Erythroblast (primary cell): ENCODE measurements around the gene CCDC201.

ENCODE experiments used
- DNase-seq, 2 experiments: peaks; one replicate each; lab custom pipeline; 2025; lab: John Stamatoyannopoulos, UW
- GATA1 ChIP-seq: IDR thresholded peaks from 2 replicates; pipeline ENCODE4 v1.6.1; 2011; ENCODE audit warnings: low read depth, mild to moderate bottlenecking, control low read depth, low read length, moderate library complexity
- POLR2A ChIP-seq: IDR thresholded peaks from 2 replicates; pipeline ENCODE4 v1.6.1; 2011; ENCODE audit warnings: mild to moderate bottlenecking, low read length

CCDC201 gene

DNA sequence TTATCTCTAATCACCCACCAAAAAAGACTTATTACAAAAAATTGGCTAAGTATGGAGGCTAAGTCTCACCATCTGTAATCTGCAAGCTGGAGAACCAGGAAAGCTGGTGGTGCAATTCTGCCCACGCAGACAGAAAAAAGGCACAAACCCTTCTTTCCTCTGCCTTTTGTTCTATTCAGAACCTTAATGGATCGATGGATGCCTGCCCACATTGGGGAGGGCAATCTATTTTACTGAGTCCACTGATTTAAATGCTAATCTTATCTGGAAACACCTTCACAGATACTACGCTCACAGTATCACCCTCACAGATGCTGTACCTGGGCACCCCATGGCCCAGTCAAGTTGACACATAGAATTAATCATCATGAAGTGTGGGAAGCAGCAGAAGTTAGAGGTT is 38.0 kb upstream of the CCDC201 start:
- no peak for DNase-seq
- TF ChIP-seq POLR2A (no peak), GATA1 (no peak)

DNA sequence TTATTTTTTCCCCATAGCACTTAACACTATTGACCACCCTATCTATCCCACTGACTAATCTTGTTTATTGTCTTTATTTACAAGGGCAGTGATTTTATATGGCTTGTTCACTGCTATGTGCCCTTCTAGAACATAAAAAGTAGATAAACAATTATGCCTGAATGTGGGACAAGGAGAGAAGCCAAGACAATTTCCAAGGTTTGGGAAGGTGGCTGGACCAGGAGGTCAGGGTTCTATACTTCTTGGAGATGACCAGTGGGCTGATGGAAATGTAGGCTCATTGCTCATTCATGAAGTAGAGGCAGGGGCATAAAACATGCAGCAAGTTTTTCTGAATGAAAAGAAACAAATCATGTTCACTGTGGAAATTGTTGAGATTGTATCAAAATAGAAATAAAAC is 36.7 kb upstream of the CCDC201 start:
- DNase-seq = no peak
- TF ChIP-seq GATA1 (no peak), POLR2A (no peak)

DNA sequence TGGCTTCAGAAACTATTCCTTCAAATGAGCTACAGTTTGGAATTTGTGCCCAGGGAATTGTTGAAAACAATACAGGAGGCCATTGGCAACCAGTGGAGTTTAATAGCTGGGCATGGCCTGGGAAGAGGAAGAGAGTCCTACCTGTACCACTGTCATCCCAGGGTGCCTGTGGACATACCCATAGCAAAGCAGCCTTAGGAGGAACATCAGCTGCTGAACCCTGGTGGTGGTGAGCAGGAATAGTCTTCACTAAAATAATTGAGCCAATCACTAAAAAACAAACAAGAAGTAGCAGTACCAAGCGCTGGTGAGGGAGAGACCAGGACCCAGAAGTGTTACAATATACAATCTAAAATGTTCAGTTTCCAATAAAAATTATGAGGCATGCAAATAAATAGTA is 29.9 kb upstream of the CCDC201 start:
- no peak for DNase-seq
- TF ChIP-seq GATA1 (no peak), POLR2A (no peak)

DNA sequence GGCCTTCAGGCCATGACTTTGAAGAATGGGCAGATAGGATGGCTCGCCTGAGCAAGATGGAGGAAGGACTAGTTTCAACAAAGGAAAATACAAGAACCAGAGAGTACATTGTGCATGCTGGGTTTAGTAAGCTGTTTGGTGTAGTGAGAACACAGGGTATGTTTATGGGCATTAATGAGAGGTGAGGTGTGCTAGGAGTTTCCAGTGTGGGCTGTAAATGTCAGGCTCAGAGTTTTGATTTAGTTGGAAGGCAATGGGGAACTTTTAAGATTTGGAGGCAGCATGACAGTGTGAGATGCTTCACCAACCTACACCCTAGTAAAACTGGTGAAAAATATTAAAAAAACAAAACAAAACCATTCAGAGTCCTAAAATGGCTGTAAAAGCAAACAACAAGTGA is 28.7 kb upstream of the CCDC201 start:
- no peak for TF ChIP-seq GATA1
- no peak for TF ChIP-seq POLR2A
- no peak for DNase-seq

DNA sequence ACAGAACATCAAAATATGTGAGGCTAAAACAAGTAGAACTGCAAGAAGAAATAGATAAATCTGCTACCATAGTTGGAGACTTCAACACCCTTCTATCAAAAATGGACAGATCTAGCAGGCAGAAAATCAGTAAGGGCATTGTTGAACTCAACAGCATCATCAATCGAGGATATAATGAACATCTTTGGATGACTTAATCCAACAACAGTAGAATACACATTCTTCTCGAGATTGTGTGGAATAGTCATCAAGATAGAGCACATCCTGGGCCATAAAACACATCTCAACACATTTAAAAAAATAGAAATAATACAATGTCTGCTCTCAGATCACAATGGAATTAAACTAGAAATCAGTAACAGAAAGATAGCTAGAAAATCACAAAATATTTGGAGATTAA is 25.3 kb upstream of the CCDC201 start:
- DNase-seq = no peak

DNA sequence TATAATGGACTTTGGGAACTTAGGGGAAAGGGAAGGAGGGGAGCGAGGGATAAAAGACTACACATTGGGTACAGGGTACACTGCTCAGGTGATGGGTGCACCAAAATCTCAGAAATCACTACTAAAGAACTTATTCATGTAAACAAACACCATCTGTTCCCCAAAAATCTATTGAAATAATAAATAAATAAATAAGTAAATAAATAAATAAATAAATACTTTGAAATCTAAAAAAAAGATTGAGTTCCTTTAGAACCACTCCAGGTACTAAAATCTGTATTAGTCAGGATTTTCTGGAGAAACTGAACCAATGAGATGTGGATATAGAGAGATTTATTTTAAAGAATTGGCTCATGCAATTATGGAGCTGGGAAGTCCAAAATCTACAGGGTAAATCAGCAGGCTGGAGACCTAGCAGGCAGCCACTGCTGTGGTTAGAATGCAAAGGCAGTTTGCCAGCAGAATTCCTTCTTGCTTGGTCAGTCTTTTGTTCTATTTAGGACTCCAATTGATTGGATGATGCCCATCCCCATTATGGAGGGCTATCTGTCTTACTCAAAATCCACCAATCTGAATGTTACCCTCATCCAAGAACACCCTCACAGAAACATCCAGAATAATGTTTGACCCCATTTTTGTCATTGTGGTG is 24.3 kb upstream of the CCDC201 start:
- DNase-seq = no peak
- TF ChIP-seq GATA1 = no peak

More for the DNA sequence above, 25.3 kb upstream of the CCDC201 start:
- TF ChIP-seq POLR2A (no peak), GATA1 (no peak)

DNA sequence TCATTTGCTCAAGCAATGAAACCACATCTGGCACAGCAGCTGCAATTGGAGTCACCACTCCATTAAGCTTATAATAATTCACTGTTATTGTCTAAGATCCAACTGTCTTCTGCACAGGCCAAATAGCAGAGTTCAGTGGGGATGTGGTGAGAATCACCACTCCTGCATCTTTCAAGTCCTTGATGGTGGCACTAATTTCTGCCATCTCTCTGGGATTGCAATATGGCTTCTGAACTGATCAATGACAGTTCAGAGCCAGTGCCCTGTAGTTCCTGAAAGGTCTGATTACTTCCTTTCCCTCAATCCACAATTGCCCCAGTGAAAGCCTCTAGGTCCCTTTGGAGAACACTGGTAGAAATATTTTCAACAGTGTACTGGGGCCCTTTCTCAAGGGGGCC is 21.8 kb upstream of the CCDC201 start:
- DNase-seq = no peak
- TF ChIP-seq POLR2A (no peak), GATA1 (no peak)

DNA sequence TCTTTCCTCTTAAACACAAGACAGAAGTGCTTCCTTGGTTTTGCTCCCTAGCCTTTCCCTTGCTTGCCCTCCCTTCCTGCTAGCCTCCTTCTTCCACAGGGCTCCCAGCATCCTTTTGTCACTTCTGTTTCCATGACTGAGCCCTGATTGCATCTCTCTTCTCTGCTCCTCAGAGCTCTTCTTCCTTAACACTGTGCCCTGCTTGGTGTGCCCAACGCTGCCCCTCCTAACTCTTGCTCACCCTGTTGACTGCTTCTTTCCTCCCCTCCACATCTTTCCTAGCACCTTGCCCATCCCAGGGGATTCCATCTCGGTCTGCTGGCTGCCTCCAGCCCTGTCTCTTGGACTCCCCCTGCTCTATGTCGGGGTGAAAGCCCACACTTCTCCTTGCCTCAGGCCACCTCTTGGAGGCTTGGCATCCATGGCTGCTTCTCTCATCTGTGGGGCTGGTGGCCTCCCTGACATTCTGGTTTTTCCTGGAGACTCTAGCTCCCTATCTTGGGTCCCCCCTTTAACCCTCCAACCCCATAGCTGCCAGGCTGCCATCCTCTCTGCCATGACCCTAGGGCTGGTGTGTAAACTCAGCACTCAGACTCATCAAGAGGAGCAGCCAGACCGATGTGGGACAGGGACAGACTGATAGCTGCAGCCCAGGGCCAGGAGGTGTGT is 21.2 kb upstream of the CCDC201 start:
- DNase-seq = no peak
- TF ChIP-seq POLR2A = no peak
- no peak for TF ChIP-seq GATA1

DNA sequence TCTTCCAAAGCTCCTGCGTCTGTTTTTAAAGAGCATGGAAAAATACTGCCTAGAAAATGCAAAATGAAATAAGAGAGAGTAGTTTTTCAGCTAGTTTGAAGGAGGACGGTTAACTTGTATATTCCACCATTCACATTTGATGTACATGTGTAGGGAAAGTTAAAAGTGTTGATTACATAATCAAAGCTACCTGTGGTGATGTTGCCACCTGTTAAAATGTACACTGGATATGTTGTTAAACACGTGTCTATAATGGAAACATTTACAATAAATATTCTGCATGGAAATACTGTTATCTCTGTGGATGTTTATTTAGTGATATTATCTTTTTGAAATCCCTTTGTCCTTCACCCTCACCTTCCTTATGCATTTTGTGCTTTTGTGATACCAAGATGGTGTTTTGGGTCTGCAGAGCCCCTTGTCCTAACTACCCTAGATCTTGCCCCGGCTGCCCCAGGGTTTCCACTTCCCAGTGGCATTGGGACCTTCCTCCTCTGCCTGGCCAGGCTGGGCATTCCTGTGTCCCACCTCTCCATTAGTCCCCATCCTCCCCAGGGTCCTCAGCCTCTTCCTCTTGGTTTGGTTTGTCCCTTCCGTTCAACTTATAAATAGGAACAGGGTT is 20.6 kb upstream of the CCDC201 start:
- no peak for DNase-seq
- TF ChIP-seq POLR2A (no peak), GATA1 (no peak)

DNA sequence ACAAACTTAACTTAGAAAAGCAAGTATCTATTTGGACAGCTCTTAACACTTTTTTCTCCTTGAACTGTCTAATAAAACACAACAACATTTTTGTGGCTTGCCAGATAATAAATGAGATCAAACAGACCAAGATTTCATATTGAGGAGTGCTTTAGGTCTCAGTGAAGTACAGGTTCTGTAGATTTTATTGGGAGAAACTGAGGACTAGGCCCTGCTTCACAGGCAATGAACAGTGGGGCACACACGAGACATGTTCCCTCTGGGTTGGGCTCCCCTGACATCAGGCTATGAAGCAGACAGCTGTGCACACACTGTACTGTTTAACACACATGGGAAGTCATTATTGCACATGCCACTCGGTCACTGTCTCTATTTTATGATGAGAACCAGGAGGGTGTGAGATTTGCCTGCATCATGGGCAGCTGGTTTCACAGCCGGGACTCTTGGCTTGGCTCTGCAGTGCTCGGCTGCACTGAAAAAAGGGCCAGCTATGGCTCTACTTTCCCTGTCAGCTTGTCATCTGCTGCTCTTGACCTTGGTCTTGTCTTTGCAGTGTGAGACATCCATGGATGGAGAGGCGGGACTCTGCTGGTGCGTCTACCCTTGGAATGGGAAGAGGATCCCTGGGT is 19.6 kb upstream of the CCDC201 start:
- no peak for DNase-seq

DNA sequence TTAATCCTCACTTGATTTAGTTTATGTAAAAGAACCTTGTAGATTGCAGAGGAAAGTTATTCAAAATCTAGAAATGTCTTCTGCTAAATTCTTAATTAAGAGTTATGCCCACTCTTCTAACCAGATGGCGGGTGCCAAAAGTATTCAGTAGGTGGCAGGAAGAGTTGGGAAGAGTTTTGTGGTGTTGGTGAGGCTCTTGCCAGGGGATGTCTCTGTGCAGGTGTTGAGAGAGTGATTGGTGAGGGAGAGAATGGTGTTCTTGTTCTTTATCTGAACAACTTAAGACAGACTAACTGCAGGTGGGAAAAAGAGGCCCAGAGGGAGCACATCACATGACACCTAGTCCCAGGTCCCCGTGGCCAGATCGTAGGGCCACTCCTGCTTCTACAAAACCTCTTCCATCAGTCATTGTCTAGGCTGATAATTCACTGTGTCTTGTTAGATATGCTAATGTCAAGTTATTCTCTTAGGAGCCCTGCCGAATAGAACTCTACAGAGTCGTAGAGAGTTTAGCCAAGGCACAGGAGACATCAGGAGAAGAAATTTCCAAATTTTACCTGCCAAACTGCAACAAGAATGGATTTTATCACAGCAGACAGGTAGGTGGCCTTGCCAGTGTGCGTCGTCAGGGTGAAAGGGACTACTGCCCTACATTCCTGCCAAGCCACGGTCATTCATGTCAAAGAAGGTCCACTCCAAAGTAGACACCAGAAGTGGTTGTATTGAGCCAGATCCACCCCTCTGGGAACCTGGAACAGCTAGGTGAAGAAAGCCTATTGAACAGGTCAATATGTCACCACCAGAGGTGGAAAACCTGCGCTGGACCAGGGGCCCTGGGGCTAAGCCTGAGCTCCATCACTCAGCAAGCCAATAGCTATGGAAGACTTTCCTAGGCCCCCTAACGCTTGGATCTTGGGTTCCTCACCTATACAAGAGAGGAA is 18.9 kb upstream of the CCDC201 start:
- DNase-seq = no peak
- no peak for TF ChIP-seq POLR2A
- no peak for TF ChIP-seq GATA1

More for the DNA sequence above, 19.6 kb upstream of the CCDC201 start:
- no peak for TF ChIP-seq GATA1
- no peak for TF ChIP-seq POLR2A

DNA sequence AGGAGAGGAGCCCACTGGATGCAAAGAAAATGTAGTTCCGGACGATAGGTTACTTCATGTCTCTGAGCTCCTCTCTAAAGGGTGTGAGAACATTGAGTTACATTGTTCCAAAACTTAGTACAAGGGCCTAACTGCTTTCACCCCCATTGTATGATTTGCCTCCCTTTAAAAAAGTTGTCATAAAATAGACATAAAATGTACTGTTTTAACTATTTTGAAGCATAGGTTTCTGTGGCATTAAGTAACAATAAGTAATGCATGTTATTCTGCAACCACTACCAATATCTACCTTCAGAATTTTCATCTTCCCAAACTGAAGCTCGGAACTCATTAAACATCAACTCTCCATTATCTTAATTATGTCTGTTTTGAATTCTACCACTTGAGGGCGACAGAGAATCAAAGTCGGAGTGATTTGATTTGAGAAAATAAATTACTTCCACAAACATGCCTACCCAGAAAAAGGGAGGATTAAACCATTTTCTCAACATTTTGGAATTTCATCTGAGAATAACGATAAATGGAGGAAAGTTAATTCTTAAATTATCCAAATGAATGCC is 18.1 kb upstream of the CCDC201 start:
- DNase-seq = peak in 1 of 2 experiments; percentile 30
- TF ChIP-seq GATA1 = no peak
- no peak for TF ChIP-seq POLR2A

DNA sequence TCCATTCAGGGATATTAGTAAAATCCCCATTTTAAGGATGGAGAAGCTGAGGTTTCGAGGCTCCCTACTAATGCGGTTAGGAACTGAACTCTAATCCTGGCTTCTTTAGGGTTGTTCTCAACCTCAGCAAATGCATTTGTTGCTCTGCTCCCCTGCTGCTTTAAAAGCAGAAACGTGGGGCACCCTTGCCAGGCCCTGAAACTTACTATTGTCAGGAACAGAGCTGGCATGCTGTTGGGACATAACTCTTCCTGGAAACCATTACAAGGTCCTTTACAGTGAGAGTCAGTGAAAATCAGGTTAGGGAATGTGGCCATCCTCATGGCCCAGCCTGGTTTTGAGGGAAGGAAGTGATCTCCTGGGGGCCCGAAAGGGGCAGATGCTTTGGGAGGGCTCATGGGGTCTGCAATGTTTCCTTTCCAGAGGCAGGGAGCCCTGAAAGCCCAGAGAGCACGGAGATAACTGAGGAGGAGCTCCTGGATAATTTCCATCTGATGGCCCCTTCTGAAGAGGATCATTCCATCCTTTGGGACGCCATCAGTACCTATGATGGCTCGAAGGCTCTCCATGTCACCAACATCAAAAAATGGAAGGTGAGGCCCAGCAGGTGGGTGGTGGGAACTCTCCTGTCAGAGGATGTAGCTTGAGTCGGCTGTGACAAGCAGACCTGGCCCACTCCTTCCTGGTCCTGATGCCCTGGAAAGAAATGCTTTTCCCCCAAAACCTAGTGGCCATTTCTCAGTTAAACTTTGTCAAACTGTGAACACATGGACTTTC is 17.4 kb upstream of the CCDC201 start:
- DNase-seq = no peak
- TF ChIP-seq GATA1 (no peak), POLR2A (no peak)
